Measurements from ENCODE around the gene PSMD3.

PSMD3 gene

GRCh38 chr17:39980351-39981206 lies at the start of gene PSMD3:
Gene PSMD3, plus strand, starts transcription at chr17:39980807. Its CDS starts 164 bp downstream, at chr17:39980971.
- peak; percentile 98 for DNase-seq

- no peak for DNase-seq
Measured at GRCh38 chr17:39933912-39934311, 46.7 kb upstream of the PSMD3 start.

GRCh38 chr17:39934324-39934723 lies 46.3 kb upstream of the PSMD3 start:
- DNase-seq = no peak

GRCh38 chr17:39935909-39936308 lies 44.7 kb upstream of the PSMD3 start:
- no peak for DNase-seq

GRCh38 chr17:39937447-39937846 lies 43.2 kb upstream of the PSMD3 start:
- no peak for DNase-seq

GRCh38 chr17:39938140-39938869 lies 42.3 kb upstream of the PSMD3 start:
- no peak for DNase-seq

- DNase-seq = no peak
Measured at GRCh38 chr17:39939106-39939505, 41.5 kb upstream of the PSMD3 start.

GRCh38 chr17:39939588-39940419 lies 40.8 kb upstream of the PSMD3 start:
- no peak for DNase-seq

GRCh38 chr17:39943702-39944392 lies 36.8 kb upstream of the PSMD3 start:
- no peak for DNase-seq

- no peak for DNase-seq
Measured at GRCh38 chr17:39944393-39944711, 36.3 kb upstream of the PSMD3 start.

GRCh38 chr17:39946551-39947330 lies 33.9 kb upstream of the PSMD3 start:
- no peak for DNase-seq

- DNase-seq = peak; percentile 31
Measured at GRCh38 chr17:39948489-39948828, 32.1 kb upstream of the PSMD3 start.

GRCh38 chr17:39949028-39949427 lies 31.6 kb upstream of the PSMD3 start:
- DNase-seq = no peak

GRCh38 chr17:39950871-39951348 lies 29.7 kb upstream of the PSMD3 start:
- DNase-seq = no peak

GRCh38 chr17:39951924-39952679 lies 28.5 kb upstream of the PSMD3 start:
- no peak for DNase-seq

GRCh38 chr17:39952680-39953470 lies 27.7 kb upstream of the PSMD3 start:
- DNase-seq = peak; percentile 95

- no peak for DNase-seq
Measured at GRCh38 chr17:39953471-39953888, 27.1 kb upstream of the PSMD3 start.

GRCh38 chr17:39954876-39955275 lies 25.7 kb upstream of the PSMD3 start:
- no peak for DNase-seq

- DNase-seq = no peak
Measured at GRCh38 chr17:39955726-39956225, 24.8 kb upstream of the PSMD3 start.

- no peak for DNase-seq
Measured at GRCh38 chr17:39960524-39961041, 20.0 kb upstream of the PSMD3 start.
